ENCODE results near the gene MLXIPL. TPM values are rescaled to one million over a fixed set of nuclear protein-coding genes. Genes with fewer than 3 reads are reported as not detected.

The MLXIPL gene
- total RNA-seq, 1 donor from 2014 or later, result 0.41 TPM

DNA sequence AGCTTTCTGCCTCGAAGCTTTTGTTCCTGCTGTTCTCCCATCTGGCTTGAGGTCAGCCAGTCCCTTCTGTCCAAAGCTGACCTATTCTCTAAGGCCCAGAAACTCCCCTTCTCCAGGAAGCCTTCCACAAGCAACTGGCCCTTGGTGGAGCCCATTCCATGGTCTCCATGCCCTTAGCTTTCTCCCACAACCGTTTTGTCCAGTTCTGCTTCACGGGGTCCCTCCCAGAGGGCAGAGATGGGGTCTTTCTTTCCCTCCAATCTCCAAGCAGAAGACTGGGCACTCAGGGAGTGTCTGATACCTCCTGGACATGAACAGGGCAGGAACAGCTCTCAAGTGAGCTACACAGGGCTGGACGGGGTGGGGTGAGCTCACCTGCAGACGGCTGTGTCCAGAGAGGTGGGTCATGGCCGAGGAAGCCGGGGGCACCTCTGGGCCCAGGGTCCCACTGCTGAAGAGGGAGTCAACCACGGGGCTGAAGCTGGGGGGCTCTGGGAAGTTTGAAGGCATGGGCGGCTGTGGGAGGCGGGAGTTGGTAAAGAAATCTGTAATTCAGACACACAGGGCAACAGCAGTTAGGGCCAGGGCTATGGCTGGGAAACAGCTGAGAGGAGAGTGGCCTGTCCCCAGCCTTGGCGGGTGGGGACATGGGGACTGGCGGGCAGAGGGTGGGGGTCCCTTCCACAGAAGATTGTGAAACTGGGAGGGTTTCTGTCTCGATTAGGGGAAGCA, 25.0 kb downstream of the MLXIPL start:
- H3K4me1 ChIP-seq, result no peaks in the 10 kb centered on the region
- H3K9me3 ChIP-seq (replicated peaks), result no peaks in the 10 kb centered on the region
- no peak for DNase-seq
- intact Hi-C loops (cut with micrococcal nuclease), result no loop called here
- H3K27me3 ChIP-seq (ENCODE audit: low read depth), result peaks cover 72% of the 10 kb centered on the region
- H3K27ac ChIP-seq (replicated peaks), result no peak overlapping the region
- TF ChIP-seq, protein P1, sequence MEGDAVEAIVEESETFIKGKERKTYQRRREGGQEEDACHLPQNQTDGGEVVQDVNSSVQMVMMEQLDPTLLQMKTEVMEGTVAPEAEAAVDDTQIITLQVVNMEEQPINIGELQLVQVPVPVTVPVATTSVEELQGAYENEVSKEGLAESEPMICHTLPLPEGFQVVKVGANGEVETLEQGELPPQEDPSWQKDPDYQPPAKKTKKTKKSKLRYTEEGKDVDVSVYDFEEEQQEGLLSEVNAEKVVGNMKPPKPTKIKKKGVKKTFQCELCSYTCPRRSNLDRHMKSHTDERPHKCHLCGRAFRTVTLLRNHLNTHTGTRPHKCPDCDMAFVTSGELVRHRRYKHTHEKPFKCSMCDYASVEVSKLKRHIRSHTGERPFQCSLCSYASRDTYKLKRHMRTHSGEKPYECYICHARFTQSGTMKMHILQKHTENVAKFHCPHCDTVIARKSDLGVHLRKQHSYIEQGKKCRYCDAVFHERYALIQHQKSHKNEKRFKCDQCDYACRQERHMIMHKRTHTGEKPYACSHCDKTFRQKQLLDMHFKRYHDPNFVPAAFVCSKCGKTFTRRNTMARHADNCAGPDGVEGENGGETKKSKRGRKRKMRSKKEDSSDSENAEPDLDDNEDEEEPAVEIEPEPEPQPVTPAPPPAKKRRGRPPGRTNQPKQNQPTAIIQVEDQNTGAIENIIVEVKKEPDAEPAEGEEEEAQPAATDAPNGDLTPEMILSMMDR (IDR thresholded peaks at IDR 0.05; ENCODE audit: borderline replicate concordance), result no peak
- H3K4me3 ChIP-seq, result no peak overlapping the region
- H3K36me3 ChIP-seq, result no peaks in the 10 kb centered on the region

DNA sequence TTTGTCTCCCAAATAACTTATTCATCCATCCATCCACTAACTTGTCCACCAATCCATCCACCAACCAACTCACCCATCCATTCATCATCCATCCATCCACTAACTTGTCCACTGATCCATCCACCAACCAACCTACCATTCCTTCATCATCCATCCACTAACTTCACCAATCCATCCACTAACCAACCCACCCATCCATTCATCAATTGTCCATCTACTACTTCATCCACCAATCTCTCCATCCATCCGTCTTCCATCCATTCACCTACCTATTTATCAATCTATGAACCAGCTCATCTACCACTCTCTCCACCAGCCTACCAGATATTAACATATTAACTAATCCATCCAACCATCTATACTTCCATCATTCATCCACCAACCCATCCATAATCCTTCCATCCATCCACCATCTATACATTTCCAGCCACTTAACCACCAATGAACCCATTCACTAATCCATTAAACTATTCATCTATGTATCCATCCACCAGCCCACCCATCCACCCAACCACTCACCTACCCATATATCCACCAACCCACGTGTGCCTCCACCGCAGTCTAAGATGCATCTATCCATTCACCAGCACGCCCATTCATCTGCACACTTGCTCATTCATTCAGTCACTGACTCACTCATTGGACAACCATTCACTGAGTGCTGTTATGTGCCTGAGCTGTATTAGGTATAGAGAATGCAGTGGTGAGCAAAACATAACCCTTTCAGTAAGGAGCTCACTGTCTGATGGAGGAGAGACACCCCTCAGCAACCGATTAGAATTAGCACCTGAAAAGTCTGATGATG, 26.1 kb downstream of the MLXIPL start:
- H3K36me3 ChIP-seq, result no peaks in the 10 kb centered on the region
- H3K27me3 ChIP-seq (ENCODE audit: low read depth), result peaks cover 62% of the 10 kb centered on the region
- no peaks in the 10 kb centered on the region for H3K9me3 ChIP-seq (replicated peaks)
- no peak overlapping the region for H3K4me3 ChIP-seq
- DNase-seq, result no peak
- TF ChIP-seq, protein P1 (IDR thresholded peaks at IDR 0.05; ENCODE audit: borderline replicate concordance), result no peak
- no peak overlapping the region for H3K27ac ChIP-seq (replicated peaks)
- no peaks in the 10 kb centered on the region for H3K4me1 ChIP-seq
- intact Hi-C loops (cut with micrococcal nuclease), result no loop called here

DNA sequence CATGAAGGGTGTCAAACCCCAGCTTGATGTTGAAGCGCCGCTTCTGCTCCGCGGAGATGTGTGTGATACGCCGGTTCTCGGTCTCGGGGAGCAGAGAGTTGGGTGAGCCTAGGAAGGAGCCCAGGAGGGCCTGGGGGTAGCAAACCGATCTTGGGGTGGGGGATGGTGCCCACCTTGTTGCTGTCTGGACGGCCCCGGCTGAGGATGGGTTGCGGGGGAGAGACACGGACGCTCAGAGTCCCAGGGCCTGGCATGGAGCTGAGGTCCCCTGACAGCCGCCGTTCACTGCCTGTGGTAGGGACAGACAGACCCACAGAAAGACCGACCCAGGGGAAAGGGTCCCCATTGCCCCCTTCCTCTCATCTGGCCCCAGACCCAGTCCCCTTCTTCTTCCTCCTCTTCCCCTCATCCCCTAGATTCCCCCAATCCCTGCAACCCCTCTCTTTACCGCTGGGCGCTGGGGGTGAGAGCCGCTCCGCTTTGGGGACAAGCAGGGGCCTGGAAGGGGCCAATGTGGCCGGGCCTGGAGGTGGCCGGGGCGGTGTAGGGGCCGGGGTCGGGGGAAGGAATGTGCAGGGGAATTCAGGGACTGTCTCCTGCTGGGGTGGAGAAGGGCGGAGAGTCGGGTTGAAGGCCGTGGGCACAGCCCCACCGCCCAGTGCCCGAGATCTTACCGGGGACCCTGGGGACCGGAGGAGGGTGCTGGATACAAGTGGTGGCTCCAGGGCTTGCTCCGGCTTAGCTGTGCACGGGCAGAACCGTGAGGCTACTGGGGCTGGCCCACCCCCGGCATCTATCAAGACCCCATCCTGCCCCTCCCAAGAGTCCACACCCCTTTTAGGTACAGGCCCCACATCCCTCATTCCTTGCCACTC, 27.9 kb downstream of the MLXIPL start:
- Histone ChIP-seq H3K36me3 (no peaks in the 10 kb centered on the region), H3K4me1 (no peaks in the 10 kb centered on the region), H3K9me3 (replicated peaks) (no peaks in the 10 kb centered on the region), H3K4me3 (no peak overlapping the region), H3K27me3 (ENCODE audit: low read depth) (peaks cover 48% of the 10 kb centered on the region), H3K27ac (replicated peaks) (no peak overlapping the region)
- no peak for DNase-seq
- TF ChIP-seq, protein P1 (IDR thresholded peaks at IDR 0.05; ENCODE audit: borderline replicate concordance), result no peak
- intact Hi-C loops (cut with micrococcal nuclease), result no loop called here

DNA sequence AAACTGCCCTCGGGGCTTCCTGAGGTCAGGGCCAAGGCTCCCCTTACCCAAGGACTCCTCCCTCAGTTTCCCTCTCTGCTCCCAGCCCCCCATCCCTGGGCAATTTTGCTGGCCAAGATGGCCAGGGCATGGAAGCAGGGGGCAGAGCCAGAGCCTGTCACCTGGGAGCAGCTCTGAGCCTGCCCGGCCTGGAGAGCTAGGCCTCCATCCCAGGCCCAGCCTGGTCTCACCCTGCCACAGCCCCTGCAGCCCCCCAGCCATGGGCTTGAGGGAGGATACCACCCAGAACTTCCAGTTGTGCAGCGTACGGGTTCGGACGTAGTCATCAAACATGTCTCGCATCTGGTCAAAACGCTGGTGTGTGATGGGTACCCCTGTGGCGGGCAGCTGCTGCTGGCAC, 29.0 kb downstream of the MLXIPL start:
- peaks cover 45% of the 10 kb centered on the region for H3K27me3 ChIP-seq (ENCODE audit: low read depth)
- H3K4me1 ChIP-seq, result no peaks in the 10 kb centered on the region
- no peaks in the 10 kb centered on the region for H3K36me3 ChIP-seq
- H3K4me3 ChIP-seq, result no peak overlapping the region
- no peaks in the 10 kb centered on the region for H3K9me3 ChIP-seq (replicated peaks)
- intact Hi-C loops (cut with micrococcal nuclease), result no loop called here
- no peak for DNase-seq
- no peak overlapping the region for H3K27ac ChIP-seq (replicated peaks)
- TF ChIP-seq, protein P1 (IDR thresholded peaks at IDR 0.05; ENCODE audit: borderline replicate concordance), result no peak
